Femur (tissue), 1 donor: ENCODE data around the gene CAMP.
A peak's percentile ranks its signal among the peaks of the same experiment; 100 is the strongest.
"Not testable (repeated sequence)": the region's sequence is repeated elsewhere in the genome, so short reads cannot be mapped to it uniquely, and the experiment has no call there.

Source experiments
- DNase-seq: peaks from one replicate; pipeline ENCODE4 v3.0.0-alpha.2; 2017

The CAMP gene

DNA sequence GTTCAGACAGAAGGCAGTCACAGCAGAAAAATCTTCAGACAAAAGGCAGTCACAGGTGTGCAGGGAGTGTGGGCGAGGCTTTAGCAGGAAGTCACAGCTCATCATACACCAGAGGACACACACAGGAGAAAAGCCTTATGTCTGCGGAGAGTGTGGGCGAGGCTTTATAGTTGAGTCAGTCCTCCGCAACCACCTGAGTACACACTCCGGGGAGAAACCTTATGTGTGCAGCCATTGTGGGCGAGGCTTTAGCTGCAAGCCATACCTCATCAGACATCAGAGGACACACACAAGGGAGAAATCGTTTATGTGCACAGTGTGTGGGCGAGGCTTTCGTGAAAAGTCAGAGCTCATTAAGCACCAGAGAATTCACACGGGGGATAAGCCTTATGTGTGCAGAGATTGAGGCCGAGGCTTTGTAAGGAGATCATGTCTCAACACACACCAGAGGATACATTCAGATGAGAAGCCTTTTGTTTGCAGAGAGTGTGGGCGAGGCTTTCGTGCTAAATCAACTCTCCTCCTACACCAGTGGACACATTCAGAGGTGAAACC is 45.2 kb downstream of the CAMP start:
- no peak for DNase-seq

DNA sequence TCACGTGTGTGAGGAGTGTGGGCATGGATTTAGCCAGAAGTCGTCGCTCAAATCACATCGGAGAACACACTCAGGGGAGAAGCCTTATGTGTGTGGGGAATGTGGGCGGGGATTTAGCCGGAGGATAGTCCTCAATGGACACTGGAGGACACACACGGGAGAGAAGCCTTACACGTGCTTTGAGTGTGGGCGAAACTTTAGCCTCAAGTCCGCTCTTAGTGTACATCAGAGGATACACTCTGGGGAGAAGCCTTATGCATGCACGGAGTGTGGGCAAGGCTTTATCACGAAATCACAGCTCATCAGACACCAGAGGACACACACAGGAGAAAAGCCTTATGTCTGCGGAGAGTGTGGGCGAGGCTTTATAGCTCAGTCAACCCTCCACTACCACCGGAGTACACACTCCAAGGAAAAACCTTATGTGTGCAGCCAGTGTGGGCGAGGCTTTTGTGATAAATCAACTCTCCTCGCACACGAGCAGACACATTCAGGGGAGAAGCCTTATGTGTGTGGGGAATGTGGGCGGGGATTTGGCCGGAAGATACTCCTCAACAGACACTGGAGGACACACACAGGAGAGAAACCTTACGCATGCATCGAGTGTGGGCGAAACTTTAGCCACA is 45.8 kb downstream of the CAMP start:
- DNase-seq, result no peak

DNA sequence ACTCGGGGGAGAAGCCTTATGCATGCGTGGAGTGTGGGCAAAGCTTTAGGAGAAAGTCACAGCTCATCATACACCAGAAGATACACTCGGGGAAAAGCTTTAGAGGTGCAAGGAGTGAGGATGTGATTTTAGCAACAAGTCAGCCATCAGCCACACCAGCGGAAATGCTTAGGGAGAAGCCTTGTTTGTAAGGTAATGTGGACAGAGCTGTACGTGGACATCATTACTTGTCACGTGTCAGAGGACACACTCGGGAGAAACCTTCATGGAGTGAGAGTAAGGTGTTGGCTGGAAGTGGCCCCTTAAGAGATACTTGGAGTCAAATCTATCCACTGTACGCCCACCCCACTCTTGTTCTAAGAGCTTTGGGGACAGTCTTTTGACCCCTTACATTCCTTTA is 46.3 kb downstream of the CAMP start:
- no peak for DNase-seq

DNA sequence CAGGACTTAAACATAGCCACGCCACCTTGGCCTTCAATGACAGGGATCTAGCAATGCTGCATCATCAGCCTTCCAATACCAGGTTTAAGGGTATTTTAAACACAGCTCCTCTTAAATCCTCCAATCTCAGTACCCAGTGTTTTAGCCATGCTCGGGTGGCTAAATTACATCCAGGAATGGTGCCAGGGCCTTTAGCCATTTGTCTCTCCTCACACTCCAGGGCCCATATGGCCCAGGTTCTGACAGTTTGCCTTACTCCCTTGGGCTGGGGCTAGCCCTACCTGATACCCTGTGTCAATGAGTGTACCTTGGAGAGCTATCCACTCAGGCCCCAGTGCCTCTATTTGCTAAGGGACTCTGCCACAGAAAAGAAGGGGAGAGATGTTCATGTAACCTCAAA is 47.0 kb downstream of the CAMP start:
- DNase-seq, result no peak

DNA sequence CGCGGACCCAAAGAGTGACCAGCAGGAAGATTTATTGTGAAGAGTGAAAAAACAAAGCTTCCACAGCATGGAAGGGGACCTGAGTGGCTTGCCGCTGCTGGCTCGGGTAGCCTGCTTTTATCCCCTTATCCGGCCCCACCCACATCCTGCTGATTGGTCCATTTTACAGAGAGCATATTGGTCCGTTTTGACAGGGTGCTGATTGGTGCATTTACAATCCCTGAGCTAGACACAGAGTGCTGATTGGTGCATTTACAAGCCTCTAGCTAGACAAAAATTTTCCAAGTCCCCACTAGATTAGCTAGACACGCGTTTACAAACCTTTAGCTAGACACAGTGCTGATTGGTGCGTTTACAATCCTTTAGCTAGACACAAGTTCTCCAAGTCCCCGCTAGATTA is 47.9 kb downstream of the CAMP start:
- DNase-seq, result not testable (repeated sequence)

DNA sequence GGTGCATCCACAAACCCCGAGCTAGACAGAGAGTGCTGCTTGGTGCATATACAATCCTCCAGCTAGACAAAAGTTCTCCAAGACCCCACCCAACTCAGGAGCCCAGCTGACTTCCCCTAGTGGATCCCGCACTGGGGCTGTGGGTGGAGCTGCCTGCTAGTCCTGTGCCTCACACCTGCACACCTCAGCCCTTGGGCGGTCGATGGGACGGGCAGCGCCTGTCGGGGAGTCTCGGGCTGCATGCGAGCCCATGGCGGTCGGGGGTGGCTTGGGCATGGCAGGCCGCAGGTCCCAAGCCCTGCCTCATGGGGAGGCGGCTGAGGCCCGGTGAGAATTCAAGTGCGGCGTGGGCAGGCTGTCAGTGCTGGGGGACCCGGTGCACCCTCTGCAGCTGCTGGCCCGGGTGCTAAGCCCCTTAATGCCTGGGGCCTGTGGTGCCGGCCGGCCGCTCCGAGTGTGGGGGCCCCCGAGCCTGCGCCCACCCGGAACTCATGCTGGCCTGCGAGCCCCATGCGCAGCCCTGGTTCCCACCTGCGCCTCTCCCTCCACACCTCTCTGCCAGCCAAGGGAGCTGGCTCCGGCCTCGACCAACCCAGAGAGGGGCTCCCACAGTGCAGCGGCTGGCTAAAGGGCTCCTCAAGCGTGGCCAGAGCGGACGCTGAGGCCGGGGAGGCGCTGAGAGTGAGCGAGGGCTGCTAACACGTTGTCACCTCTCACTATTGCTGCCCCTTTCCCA is 48.6 kb downstream of the CAMP start:
- no peak for DNase-seq

DNA sequence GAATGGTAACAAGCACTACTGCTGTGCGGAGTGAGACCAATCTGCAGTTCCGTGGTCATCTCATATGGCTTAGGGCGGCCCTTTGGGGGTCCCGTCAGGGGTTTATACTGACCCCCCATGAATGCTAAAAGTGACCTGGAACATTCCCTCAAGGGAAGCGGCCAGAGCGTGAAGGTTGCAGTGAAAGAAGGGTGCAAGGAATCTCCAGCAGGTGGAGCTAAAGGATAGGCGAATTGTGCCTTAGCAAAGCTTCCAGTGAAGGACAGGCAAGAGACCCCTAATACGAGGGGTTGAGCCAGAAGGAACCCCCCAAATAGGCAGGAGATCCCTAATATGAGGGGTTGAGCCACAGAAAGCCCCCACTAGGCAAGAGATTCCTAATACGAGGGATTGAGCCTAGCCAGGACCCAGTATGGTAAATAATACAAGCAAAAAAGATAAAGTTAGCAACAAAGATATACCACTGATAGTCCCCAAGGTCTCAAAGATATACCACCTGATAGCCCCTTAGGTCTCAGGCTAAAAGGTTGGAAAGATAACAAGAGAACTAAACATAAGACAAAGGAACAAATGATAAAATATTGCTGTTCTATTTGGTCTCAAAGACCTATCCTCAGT is 50.4 kb downstream of the CAMP start:
- peak; percentile 65 for DNase-seq

DNA sequence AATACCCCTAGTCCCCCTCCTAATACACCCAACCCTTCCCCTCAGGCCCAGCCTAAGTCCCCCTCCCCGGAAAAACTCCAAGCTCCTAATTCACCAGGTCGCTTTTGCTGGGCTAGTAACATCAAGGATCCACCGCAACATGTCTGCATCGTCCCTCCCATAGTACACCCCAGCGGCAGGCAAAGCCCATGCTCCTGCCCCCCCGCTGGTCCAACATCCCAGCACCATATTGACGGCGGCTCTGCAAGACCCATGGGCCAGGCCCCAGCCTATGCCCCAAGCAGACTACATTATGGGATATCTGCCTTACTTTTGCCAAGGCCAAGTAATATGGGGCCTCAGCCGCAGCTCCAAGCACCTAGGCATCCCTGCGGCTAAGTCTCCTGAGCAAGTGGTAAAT is 51.2 kb downstream of the CAMP start:
- DNase-seq, result no peak
